ENCODE data around the gene LRRC52.

DNA sequence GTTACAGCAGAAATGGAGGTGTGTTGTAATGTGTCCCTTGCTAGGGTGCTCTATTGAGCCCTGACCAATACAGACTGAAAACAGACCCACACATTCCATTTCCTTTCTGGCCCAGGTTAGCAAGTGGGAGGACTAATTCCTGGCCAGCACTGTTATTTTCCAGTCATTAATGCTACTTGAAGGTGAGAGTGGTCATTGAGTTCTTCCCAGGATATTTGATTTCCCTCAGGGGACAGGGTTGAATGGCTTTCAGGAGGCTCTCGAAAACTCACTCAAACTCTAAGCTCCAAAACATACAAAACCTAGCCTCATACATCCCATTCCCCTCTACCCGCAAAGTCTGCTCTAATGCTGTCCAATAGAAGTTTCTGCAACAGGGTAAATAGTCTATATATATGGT lies 6.2 kb downstream of the LRRC52 start:
- TF ChIP-seq POLR2A (IDR thresholded peaks at IDR 0.05; ENCODE audit: low read length) (no peak), JUN (IDR thresholded peaks at IDR 0.05) (no peak), ZFP36 (IDR thresholded peaks at IDR 0.05; ENCODE audit: borderline replicate concordance, partially characterized antibody) (no peak), CTCF (IDR thresholded peaks at IDR 0.05) (no peak), RCOR1 (IDR thresholded peaks at IDR 0.05; ENCODE audit: low read depth, low read length) (no peak), RAD21 (conservative IDR thresholded peaks at IDR 0.05 in 1 of 2, IDR thresholded peaks at IDR 0.05 in 1 of 2) (no peak)
- TF ChIP-seq, protein P1, sequence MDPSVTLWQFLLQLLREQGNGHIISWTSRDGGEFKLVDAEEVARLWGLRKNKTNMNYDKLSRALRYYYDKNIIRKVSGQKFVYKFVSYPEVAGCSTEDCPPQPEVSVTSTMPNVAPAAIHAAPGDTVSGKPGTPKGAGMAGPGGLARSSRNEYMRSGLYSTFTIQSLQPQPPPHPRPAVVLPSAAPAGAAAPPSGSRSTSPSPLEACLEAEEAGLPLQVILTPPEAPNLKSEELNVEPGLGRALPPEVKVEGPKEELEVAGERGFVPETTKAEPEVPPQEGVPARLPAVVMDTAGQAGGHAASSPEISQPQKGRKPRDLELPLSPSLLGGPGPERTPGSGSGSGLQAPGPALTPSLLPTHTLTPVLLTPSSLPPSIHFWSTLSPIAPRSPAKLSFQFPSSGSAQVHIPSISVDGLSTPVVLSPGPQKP (IDR thresholded peaks at IDR 0.05; ENCODE audit: low read depth, low read length): no peak
- TF ChIP-seq, protein P2, sequence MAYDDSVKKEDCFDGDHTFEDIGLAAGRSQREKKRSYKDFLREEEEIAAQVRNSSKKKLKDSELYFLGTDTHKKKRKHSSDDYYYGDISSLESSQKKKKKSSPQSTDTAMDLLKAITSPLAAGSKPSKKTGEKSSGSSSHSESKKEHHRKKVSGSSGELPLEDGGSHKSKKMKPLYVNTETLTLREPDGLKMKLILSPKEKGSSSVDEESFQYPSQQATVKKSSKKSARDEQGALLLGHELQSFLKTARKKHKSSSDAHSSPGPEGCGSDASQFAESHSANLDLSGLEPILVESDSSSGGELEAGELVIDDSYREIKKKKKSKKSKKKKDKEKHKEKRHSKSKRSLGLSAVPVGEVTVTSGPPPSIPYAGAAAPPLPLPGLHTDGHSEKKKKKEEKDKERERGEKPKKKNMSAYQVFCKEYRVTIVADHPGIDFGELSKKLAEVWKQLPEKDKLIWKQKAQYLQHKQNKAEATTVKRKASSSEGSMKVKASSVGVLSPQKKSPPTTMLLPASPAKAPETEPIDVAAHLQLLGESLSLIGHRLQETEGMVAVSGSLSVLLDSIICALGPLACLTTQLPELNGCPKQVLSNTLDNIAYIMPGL (CRISPR knock-in tag; IDR thresholded peaks at IDR 0.05; ENCODE audit: borderline replicate concordance): no peak
- TF ChIP-seq, protein P3, sequence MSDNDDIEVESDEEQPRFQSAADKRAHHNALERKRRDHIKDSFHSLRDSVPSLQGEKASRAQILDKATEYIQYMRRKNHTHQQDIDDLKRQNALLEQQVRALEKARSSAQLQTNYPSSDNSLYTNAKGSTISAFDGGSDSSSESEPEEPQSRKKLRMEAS (IDR thresholded peaks at IDR 0.05): no peak
